AG04449 (cell line): ENCODE results near the gene RETREG3.

Experiments
- CTCF ChIA-PET: fragments of 350-600 bp; formaldehyde crosslinking; extraction: SDS; loops from one replicate; lab custom pipeline; 2021; ENCODE audit warnings: antibody characterized with exemption; lab: Yijun Ruan, JAX
- POLR2A ChIA-PET: fragments of 400-600, 350-600 bp; formaldehyde crosslinking; extraction: SDS; loops from one replicate; lab custom pipeline; 2020; ENCODE audit warnings: antibody characterized with exemption, inconsistent platforms; lab: Yijun Ruan, JAX
- DNase-seq: peaks from one replicate; pipeline ENCODE4 v3.0.0-alpha.2; 2010; ENCODE audit warnings: low read depth, low spot score
- H3K4me3 ChIP-seq: 2 replicates; pipeline ENCODE4 v1.5.1; 2011; ENCODE audit warnings: low read depth, mild to moderate bottlenecking, control low read depth, low read length
- TF ChIP-seq, protein P1 (sequence below): IDR thresholded peaks from one replicate; pipeline ENCODE4 v1.5.1; 2011; ENCODE audit warnings: mild to moderate bottlenecking, moderate library complexity, low read length, control low read depth, inconsistent platforms; ENCODE audit not compliant: insufficient read depth; ENCODE audit errors: missing control alignments

RETREG3 gene

DNA sequence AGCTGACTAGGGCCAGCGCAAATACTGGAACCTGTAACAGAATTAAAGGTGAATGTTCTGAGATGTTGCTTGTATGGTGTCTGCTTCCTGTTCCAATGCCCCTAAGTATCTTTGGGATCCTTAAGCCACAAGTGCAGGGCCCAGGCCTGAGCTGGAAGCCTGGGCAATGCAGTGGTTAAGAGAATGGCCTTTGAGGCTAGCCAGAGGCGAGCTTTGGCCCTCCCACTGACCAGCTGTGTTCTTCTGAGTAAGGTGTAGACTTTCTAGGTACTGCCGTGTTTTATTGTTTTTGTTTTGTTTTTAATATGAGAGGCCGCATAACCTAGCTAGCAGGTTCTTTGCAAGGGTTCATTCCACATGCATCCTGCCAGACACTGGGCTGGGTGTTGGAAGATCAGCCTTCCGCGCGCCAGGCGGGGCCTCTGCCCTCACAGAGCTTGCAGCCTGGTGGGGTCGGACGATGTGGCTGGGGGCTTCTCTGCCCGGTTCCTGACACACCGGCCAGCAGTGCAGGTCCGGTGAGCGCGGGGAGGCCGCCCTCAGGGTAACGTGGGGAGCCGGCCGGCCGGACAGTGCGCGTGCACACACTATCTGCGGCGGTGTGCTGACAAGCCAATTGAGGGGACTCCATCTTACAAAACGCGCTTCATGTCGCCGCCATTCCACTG lies 42.8 kb downstream of the RETREG3 start:
- TF ChIP-seq, protein P1, sequence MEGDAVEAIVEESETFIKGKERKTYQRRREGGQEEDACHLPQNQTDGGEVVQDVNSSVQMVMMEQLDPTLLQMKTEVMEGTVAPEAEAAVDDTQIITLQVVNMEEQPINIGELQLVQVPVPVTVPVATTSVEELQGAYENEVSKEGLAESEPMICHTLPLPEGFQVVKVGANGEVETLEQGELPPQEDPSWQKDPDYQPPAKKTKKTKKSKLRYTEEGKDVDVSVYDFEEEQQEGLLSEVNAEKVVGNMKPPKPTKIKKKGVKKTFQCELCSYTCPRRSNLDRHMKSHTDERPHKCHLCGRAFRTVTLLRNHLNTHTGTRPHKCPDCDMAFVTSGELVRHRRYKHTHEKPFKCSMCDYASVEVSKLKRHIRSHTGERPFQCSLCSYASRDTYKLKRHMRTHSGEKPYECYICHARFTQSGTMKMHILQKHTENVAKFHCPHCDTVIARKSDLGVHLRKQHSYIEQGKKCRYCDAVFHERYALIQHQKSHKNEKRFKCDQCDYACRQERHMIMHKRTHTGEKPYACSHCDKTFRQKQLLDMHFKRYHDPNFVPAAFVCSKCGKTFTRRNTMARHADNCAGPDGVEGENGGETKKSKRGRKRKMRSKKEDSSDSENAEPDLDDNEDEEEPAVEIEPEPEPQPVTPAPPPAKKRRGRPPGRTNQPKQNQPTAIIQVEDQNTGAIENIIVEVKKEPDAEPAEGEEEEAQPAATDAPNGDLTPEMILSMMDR: no peak
- POLR2A ChIA-PET: interaction anchor here (1.1 to 2.6 kb wide), 3 partner anchors 11 to 143 kb away, joined by 3 to 20 read pairs (median 4); partner anchors contain the start of genes CAVIN1 and PSMC3IP
- no peak for DNase-seq
- H3K4me3 ChIP-seq: peak overlapping the region; percentile 95
- CTCF ChIA-PET: interaction anchor here (0.9 to 6.5 kb wide), 2 partner anchors 12 to 541 kb away, joined by 3 to 53 read pairs; partner anchors contain the start of gene PSMC3IP

DNA sequence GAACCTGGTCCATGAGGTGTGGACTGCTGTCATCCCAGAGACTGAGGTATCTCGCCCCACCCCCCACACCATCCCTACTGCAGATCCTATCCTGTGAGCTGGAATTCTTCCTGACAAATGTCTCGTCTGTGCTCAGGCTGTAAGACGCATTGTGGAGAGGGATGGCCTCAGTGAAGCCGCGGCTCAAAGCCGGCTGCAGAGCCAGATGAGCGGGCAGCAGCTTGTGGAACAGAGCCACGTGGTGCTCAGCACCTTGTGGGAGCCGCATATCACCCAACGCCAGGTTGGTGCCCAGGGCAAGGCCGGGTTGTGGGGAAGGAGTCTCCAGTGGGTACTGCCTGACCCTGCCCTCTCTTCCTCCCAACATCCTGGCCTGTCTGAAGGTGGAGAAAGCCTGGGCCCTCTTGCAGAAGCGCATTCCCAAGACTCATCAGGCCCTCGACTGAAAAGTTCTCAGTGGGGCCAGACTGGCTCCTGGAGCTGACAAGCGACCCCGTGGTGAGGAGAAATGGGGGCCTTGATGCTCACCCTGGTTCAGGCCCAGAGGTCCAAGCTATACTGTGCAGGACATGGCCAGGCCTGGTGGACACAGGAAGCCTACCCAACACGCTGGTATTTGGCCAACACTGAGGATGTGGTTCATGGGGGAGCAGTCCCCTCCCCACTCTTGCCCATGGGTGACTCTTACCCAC lies 43.5 kb downstream of the RETREG3 start:
- H3K4me3 ChIP-seq: no peak overlapping the region
- TF ChIP-seq, protein P1: no peak
- no peak for DNase-seq
- ChIA-PET CTCF (interaction anchor here (0.9 to 6.5 kb wide), 3 partner anchors 9 to 540 kb away, joined by 3 to 53 read pairs (median 3); partner anchors contain the start of gene PSMC3IP), POLR2A (interaction anchor here (1.1 to 2.6 kb wide), 3 partner anchors 11 to 143 kb away, joined by 3 to 20 read pairs (median 4); partner anchors contain the start of genes CAVIN1 and PSMC3IP)

DNA sequence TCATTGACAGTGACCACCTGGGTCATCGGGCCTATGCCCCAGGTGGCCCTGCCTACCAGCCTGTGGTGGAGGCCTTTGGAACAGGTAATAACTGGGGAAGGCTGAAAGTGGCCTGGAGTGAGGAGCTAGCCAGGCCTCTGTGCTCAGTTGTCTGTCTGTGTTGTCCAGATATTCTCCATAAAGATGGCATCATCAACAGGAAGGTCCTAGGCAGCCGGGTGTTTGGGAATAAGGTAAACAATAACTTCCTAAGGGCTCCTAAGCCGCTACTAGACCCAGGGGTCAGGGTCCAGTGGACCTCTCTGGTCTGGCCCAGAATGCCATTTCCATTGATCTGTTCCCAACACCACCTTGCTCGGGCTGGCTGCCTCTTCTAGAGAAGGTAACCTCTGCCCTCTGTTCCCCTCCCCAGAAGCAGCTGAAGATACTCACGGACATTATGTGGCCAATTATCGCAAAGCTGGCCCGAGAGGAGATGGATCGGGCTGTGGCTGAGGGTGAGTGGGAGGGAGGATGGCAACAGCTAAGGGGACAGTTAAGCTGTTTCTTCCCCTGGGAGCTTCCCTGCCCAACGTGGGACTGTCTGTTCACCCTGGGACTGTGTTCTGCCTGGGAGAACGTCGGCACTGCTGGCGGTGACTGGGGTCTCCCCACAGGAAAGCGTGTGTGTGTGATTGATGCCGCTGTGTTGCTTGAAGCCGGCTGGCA lies 44.2 kb downstream of the RETREG3 start:
- no peak overlapping the region for H3K4me3 ChIP-seq
- DNase-seq: no peak
- ChIA-PET CTCF (interaction anchor here (1.0 to 6.5 kb wide), 3 partner anchors 9 to 13 kb away, joined by 3 to 53 read pairs (median 3); partner anchors contain the start of gene PSMC3IP), POLR2A (interaction anchor here (1.1 to 1.2 kb wide), 2 partner anchors 10 to 142 kb away, joined by 3 to 4 read pairs; partner anchors contain the start of gene CAVIN1)
- TF ChIP-seq, protein P1: no peak

DNA sequence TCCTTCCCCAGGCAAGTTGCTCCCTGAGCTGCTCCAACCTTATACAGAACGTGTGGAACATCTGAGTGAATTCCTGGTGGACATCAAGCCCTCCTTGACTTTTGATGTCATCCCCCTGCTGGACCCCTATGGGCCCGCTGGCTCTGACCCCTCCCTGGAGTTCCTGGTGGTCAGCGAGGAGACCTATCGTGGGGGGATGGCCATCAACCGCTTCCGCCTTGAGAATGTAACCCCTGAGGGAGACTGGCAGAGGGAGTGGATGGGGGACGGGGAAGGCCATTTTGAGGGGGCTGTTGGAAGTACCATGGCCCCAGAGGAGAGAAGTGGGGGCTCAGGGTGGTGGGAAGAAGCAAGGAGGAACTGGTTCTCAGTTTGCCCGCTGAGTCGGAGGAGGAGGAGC lies 45.2 kb downstream of the RETREG3 start:
- ChIA-PET POLR2A (no interaction called here), CTCF (interaction anchor here (1.0 to 6.5 kb wide), 2 partner anchors 9 to 14 kb away, joined by 3 to 53 read pairs; partner anchors contain the start of gene PSMC3IP)
- H3K4me3 ChIP-seq: no peak overlapping the region
- DNase-seq: no peak
- TF ChIP-seq, protein P1: no peak

DNA sequence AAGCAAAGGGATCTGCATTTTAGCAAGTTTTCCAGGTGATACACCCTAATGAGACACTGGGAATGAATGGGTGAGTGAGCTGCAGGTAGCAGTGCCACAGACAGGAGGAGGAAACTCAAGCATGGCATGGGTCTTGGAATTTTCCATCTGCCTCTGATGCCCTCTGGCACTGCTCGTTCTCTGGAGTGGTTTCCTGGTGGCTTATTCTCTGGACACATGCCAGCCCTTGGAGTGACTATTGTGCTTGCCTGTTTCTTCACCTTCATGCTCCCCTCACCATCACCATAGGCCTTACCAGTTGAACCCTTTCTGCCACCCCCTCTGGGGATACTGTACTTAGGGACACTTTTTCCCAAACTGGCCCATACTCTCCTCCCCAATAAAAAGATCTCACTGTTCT lies 45.6 kb downstream of the RETREG3 start:
- H3K4me3 ChIP-seq: peak overlapping the region; percentile 83
- no peak for DNase-seq
- TF ChIP-seq, protein P1: no peak
- CTCF ChIA-PET: interaction anchor here (6.5 kb wide), 1 partner anchor 15 kb away, joined by 53 read pairs; the partner anchor contains the start of gene PSMC3IP
- POLR2A ChIA-PET: no interaction called here
